ENCODE results near the gene SAC3D1. TPM values are rescaled to one million over a fixed set of nuclear protein-coding genes. Genes with fewer than 3 reads are reported as not detected.

SAC3D1 gene
- total and polyA plus RNA-seq, 2 donors: 11.2 to 11.5 TPM

- Histone ChIP-seq H3K4me3 (ENCODE audit: low read length in 2 of 2) (no peak overlapping the region), H3K27me3 (ENCODE audit: control insufficient read depth in 2 of 2, insufficient read depth in 1 of 2, low read length in 1 of 2) (no peaks in the 10 kb centered on the region), H3K4me1 (ENCODE audit: control insufficient read depth in 2 of 2, insufficient read depth in 2 of 2, low read length in 2 of 2) (peaks cover 0 to 12% of the 10 kb centered on the region in 2 donors), H3K9me3 (ENCODE audit: control insufficient read depth in 2 of 2, insufficient read depth in 1 of 2, low read length in 1 of 2) (no peaks in the 10 kb centered on the region), H3K36me3 (ENCODE audit: control insufficient read depth in 2 of 2, insufficient read depth in 2 of 2, low read length in 1 of 2) (no peaks in the 10 kb centered on the region), H3K27ac (ENCODE audit: low read depth in 1 of 2, low read length in 1 of 2) (no peak overlapping the region)
- 93% methylated on average over 9 of the region's 9 CpGs for WGBS
- DNase-seq (ENCODE audit: low read depth in 6 of 9, low spot score in 9 of 9): peak in 1 of 9 donors; percentile 37
These were observed 20.0 kb downstream of the SAC3D1 start for GRCh38 chr11:65060913-65061408.

GRCh38 chr11:65063532-65063931, 22.5 kb downstream of the SAC3D1 start:
- 97% methylated on average over 3 of the region's 3 CpGs for WGBS
- peaks cover 0 to 14% of the 10 kb centered on the region in 2 donors for H3K4me1 ChIP-seq (ENCODE audit: control insufficient read depth in 2 of 2, insufficient read depth in 2 of 2, low read length in 2 of 2)
- DNase-seq (ENCODE audit: low read depth in 6 of 9, low spot score in 9 of 9): no peak
- H3K36me3 ChIP-seq (ENCODE audit: control insufficient read depth in 2 of 2, insufficient read depth in 2 of 2, low read length in 1 of 2): no peaks in the 10 kb centered on the region
- no peak overlapping the region for H3K27ac ChIP-seq (ENCODE audit: low read depth in 1 of 2, low read length in 1 of 2)
- no peaks in the 10 kb centered on the region for H3K27me3 ChIP-seq (ENCODE audit: control insufficient read depth in 2 of 2, insufficient read depth in 1 of 2, low read length in 1 of 2)
- H3K9me3 ChIP-seq (ENCODE audit: control insufficient read depth in 2 of 2, insufficient read depth in 1 of 2, low read length in 1 of 2): no peaks in the 10 kb centered on the region
- H3K4me3 ChIP-seq (ENCODE audit: low read length in 2 of 2): no peak overlapping the region

GRCh38 chr11:65064847-65065240, 23.8 kb downstream of the SAC3D1 start:
- no peaks in the 10 kb centered on the region for H3K36me3 ChIP-seq (ENCODE audit: control insufficient read depth in 2 of 2, insufficient read depth in 2 of 2, low read length in 1 of 2)
- no peaks in the 10 kb centered on the region for H3K27me3 ChIP-seq (ENCODE audit: control insufficient read depth in 2 of 2, insufficient read depth in 1 of 2, low read length in 1 of 2)
- peaks cover 0 to 14% of the 10 kb centered on the region in 2 donors for H3K4me1 ChIP-seq (ENCODE audit: control insufficient read depth in 2 of 2, insufficient read depth in 2 of 2, low read length in 2 of 2)
- H3K9me3 ChIP-seq (ENCODE audit: control insufficient read depth in 2 of 2, insufficient read depth in 1 of 2, low read length in 1 of 2): no peaks in the 10 kb centered on the region
- 96% methylated on average over 4 of the region's 4 CpGs for WGBS
- no peak for DNase-seq (ENCODE audit: low read depth in 6 of 9, low spot score in 9 of 9)
- no peak overlapping the region for H3K27ac ChIP-seq (ENCODE audit: low read depth in 1 of 2, low read length in 1 of 2)
- no peak overlapping the region for H3K4me3 ChIP-seq (ENCODE audit: low read length in 2 of 2)

GRCh38 chr11:65065851-65066250, 24.8 kb downstream of the SAC3D1 start:
- Histone ChIP-seq H3K36me3 (ENCODE audit: control insufficient read depth in 2 of 2, insufficient read depth in 2 of 2, low read length in 1 of 2) (no peaks in the 10 kb centered on the region), H3K27me3 (ENCODE audit: control insufficient read depth in 2 of 2, insufficient read depth in 1 of 2, low read length in 1 of 2) (no peaks in the 10 kb centered on the region), H3K27ac (ENCODE audit: low read depth in 1 of 2, low read length in 1 of 2) (no peak overlapping the region), H3K4me3 (ENCODE audit: low read length in 2 of 2) (no peak overlapping the region), H3K9me3 (ENCODE audit: control insufficient read depth in 2 of 2, insufficient read depth in 1 of 2, low read length in 1 of 2) (no peaks in the 10 kb centered on the region), H3K4me1 (ENCODE audit: control insufficient read depth in 2 of 2, insufficient read depth in 2 of 2, low read length in 2 of 2) (peaks cover 0 to 5% of the 10 kb centered on the region in 2 donors)
- DNase-seq (ENCODE audit: low read depth in 6 of 9, low spot score in 9 of 9): no peak
- WGBS: 98% methylated on average over 7 of the region's 7 CpGs

- 95% methylated on average over 11 of the region's 11 CpGs for WGBS
- H3K36me3 ChIP-seq (ENCODE audit: control insufficient read depth in 2 of 2, insufficient read depth in 2 of 2, low read length in 1 of 2): no peaks in the 10 kb centered on the region
- no peaks in the 10 kb centered on the region for H3K9me3 ChIP-seq (ENCODE audit: control insufficient read depth in 2 of 2, insufficient read depth in 1 of 2, low read length in 1 of 2)
- no peak overlapping the region for H3K27ac ChIP-seq (ENCODE audit: low read depth in 1 of 2, low read length in 1 of 2)
- no peak for DNase-seq (ENCODE audit: low read depth in 6 of 9, low spot score in 9 of 9)
- H3K27me3 ChIP-seq (ENCODE audit: control insufficient read depth in 2 of 2, insufficient read depth in 1 of 2, low read length in 1 of 2): no peaks in the 10 kb centered on the region
- no peak overlapping the region for H3K4me3 ChIP-seq (ENCODE audit: low read length in 2 of 2)
- H3K4me1 ChIP-seq (ENCODE audit: control insufficient read depth in 2 of 2, insufficient read depth in 2 of 2, low read length in 2 of 2): peaks cover 0 to 2% of the 10 kb centered on the region in 2 donors
These were observed 25.3 kb downstream of the SAC3D1 start for GRCh38 chr11:65066315-65066714.

DNA sequence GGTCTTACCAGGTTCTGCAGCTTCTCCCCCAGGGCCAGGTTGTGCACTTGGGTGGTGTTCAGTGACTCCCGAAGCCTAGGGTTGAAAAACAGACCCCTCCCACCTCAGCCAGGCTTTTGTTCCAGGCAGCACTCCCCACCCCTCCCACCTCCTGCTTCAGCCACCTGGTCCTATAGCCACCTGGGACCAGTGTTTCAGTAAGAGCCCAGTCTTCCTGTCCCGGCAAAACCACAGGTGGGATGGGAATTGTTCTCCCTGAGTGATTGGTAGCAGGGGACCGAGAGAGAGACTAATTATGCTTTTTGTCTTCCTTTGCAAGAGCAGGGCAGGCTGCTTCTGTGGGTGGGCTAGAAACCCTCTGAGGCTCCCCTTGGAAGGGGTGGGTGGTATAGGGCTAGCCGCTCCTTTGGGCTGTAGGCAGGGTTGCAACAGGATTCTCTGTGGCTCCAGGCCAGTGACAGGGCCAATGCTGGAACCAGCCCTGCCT, 25.8 kb downstream of the SAC3D1 start:
- no peak for DNase-seq (ENCODE audit: low read depth in 6 of 9, low spot score in 9 of 9)
- no peaks in the 10 kb centered on the region for H3K27me3 ChIP-seq (ENCODE audit: control insufficient read depth in 2 of 2, insufficient read depth in 1 of 2, low read length in 1 of 2)
- H3K4me3 ChIP-seq (ENCODE audit: low read length in 2 of 2): no peak overlapping the region
- no peaks in the 10 kb centered on the region for H3K9me3 ChIP-seq (ENCODE audit: control insufficient read depth in 2 of 2, insufficient read depth in 1 of 2, low read length in 1 of 2)
- H3K27ac ChIP-seq (ENCODE audit: low read depth in 1 of 2, low read length in 1 of 2): no peak overlapping the region
- H3K4me1 ChIP-seq (ENCODE audit: control insufficient read depth in 2 of 2, insufficient read depth in 2 of 2, low read length in 2 of 2): peaks cover 0 to 2% of the 10 kb centered on the region in 2 donors
- WGBS: 93% methylated on average over 4 of the region's 4 CpGs
- no peaks in the 10 kb centered on the region for H3K36me3 ChIP-seq (ENCODE audit: control insufficient read depth in 2 of 2, insufficient read depth in 2 of 2, low read length in 1 of 2)

- no peak overlapping the region for H3K27ac ChIP-seq (ENCODE audit: low read depth in 1 of 2, low read length in 1 of 2)
- H3K4me3 ChIP-seq (ENCODE audit: low read length in 2 of 2): no peak overlapping the region
- H3K27me3 ChIP-seq (ENCODE audit: control insufficient read depth in 2 of 2, insufficient read depth in 1 of 2, low read length in 1 of 2): no peaks in the 10 kb centered on the region
- no peak for DNase-seq (ENCODE audit: low read depth in 6 of 9, low spot score in 9 of 9)
- no peaks in the 10 kb centered on the region for H3K9me3 ChIP-seq (ENCODE audit: control insufficient read depth in 2 of 2, insufficient read depth in 1 of 2, low read length in 1 of 2)
- H3K4me1 ChIP-seq (ENCODE audit: control insufficient read depth in 2 of 2, insufficient read depth in 2 of 2, low read length in 2 of 2): peaks cover 0 to 2% of the 10 kb centered on the region in 2 donors
- WGBS: 97% methylated on average over 10 of the region's 10 CpGs
- no peaks in the 10 kb centered on the region for H3K36me3 ChIP-seq (ENCODE audit: control insufficient read depth in 2 of 2, insufficient read depth in 2 of 2, low read length in 1 of 2)
These were observed 26.4 kb downstream of the SAC3D1 start for GRCh38 chr11:65067446-65067845.

GRCh38 chr11:65069217-65069616, 28.2 kb downstream of the SAC3D1 start:
- DNase-seq (ENCODE audit: low read depth in 6 of 9, low spot score in 9 of 9): no peak
- Histone ChIP-seq H3K9me3 (ENCODE audit: control insufficient read depth in 2 of 2, insufficient read depth in 1 of 2, low read length in 1 of 2) (no peaks in the 10 kb centered on the region), H3K27me3 (ENCODE audit: control insufficient read depth in 2 of 2, insufficient read depth in 1 of 2, low read length in 1 of 2) (no peaks in the 10 kb centered on the region), H3K4me3 (ENCODE audit: low read length in 2 of 2) (no peak overlapping the region), H3K4me1 (ENCODE audit: control insufficient read depth in 2 of 2, insufficient read depth in 2 of 2, low read length in 2 of 2) (peaks cover 0 to 2% of the 10 kb centered on the region in 2 donors), H3K36me3 (ENCODE audit: control insufficient read depth in 2 of 2, insufficient read depth in 2 of 2, low read length in 1 of 2) (no peaks in the 10 kb centered on the region), H3K27ac (ENCODE audit: low read depth in 1 of 2, low read length in 1 of 2) (no peak overlapping the region)
- 63% methylated on average over 9 of the region's 9 CpGs for WGBS

GRCh38 chr11:65071907-65072630, 31.1 kb downstream of the SAC3D1 start:
- Histone ChIP-seq H3K36me3 (ENCODE audit: control insufficient read depth in 2 of 2, insufficient read depth in 2 of 2, low read length in 1 of 2) (peaks cover 11 to 12% of the 10 kb centered on the region in 2 donors), H3K9me3 (ENCODE audit: control insufficient read depth in 2 of 2, insufficient read depth in 1 of 2, low read length in 1 of 2) (no peaks in the 10 kb centered on the region), H3K4me1 (ENCODE audit: control insufficient read depth in 2 of 2, insufficient read depth in 2 of 2, low read length in 2 of 2) (peaks cover 0 to 2% of the 10 kb centered on the region in 2 donors), H3K27me3 (ENCODE audit: control insufficient read depth in 2 of 2, insufficient read depth in 1 of 2, low read length in 1 of 2) (no peaks in the 10 kb centered on the region), H3K27ac (ENCODE audit: low read depth in 1 of 2, low read length in 1 of 2) (no peak overlapping the region), H3K4me3 (ENCODE audit: low read length in 2 of 2) (no peak overlapping the region)
- DNase-seq (ENCODE audit: low read depth in 6 of 9, low spot score in 9 of 9): no peak
- WGBS: 92% methylated on average over 4 of the region's 4 CpGs

Measured in thymus (tissue), 11 donors.